HG03280 (cell line): ENCODE data around the gene FRMD1.

Experiments used
- ATAC-seq: cut with Tn5 transposase; IDR thresholded peaks from one replicate; pipeline ENCODE4 v1.9.1; 2021; ENCODE audit warnings: mild to moderate bottlenecking, moderate library complexity; ENCODE audit not compliant: unreplicated experiment

The FRMD1 gene

GRCh38 chr6:168113226-168113625 lies 34.2 kb upstream of the FRMD1 start:
- no peak for ATAC-seq

GRCh38 chr6:168111911-168112310 lies 32.9 kb upstream of the FRMD1 start:
- ATAC-seq: no peak

- ATAC-seq: no peak
Observed at GRCh38 chr6:168110437-168110836, 31.4 kb upstream of the FRMD1 start.

- no peak for ATAC-seq
Observed at GRCh38 chr6:168109171-168109570, 30.2 kb upstream of the FRMD1 start.

- no peak for ATAC-seq
Observed at GRCh38 chr6:168107191-168107983, 28.4 kb upstream of the FRMD1 start.

- ATAC-seq: no peak
Observed at GRCh38 chr6:168106633-168107005, 27.6 kb upstream of the FRMD1 start.

- no peak for ATAC-seq
Observed at GRCh38 chr6:168105813-168106632, 27.0 kb upstream of the FRMD1 start.

GRCh38 chr6:168104636-168105035 lies 25.6 kb upstream of the FRMD1 start:
- no peak for ATAC-seq

- no peak for ATAC-seq
Observed at GRCh38 chr6:168103050-168103830, 24.2 kb upstream of the FRMD1 start.

- no peak for ATAC-seq
Observed at GRCh38 chr6:168102315-168102985, 23.4 kb upstream of the FRMD1 start.

GRCh38 chr6:168101590-168102314 lies 22.7 kb upstream of the FRMD1 start:
- no peak for ATAC-seq

GRCh38 chr6:168100803-168101589 lies 22.0 kb upstream of the FRMD1 start:
- no peak for ATAC-seq

GRCh38 chr6:168100011-168100802 lies 21.2 kb upstream of the FRMD1 start:
- ATAC-seq: no peak

GRCh38 chr6:168099201-168100010 lies 20.4 kb upstream of the FRMD1 start:
- ATAC-seq: no peak

- no peak for ATAC-seq
Observed at GRCh38 chr6:168098431-168098861, 19.4 kb upstream of the FRMD1 start.

- no peak for ATAC-seq
Observed at GRCh38 chr6:168097621-168098430, 18.8 kb upstream of the FRMD1 start.

GRCh38 chr6:168097221-168097620 lies 18.2 kb upstream of the FRMD1 start:
- no peak for ATAC-seq
